Embryonic facial prominence (tissue), 1 donor: Measurements from ENCODE around the gene PRPSAP1.
"Not testable (repeated sequence)": the region's sequence is repeated elsewhere in the genome, so short reads cannot be mapped to it uniquely, and the experiment has no call there.

Experiments used
- DNase-seq: peaks from one replicate; pipeline ENCODE4 v3.0.0-alpha.2; 2016; ENCODE audit errors: extremely low spot score

PRPSAP1 gene

GRCh38 chr17:76360461-76360860, 6.7 kb upstream of the PRPSAP1 start:
- no peak for DNase-seq

DNA sequence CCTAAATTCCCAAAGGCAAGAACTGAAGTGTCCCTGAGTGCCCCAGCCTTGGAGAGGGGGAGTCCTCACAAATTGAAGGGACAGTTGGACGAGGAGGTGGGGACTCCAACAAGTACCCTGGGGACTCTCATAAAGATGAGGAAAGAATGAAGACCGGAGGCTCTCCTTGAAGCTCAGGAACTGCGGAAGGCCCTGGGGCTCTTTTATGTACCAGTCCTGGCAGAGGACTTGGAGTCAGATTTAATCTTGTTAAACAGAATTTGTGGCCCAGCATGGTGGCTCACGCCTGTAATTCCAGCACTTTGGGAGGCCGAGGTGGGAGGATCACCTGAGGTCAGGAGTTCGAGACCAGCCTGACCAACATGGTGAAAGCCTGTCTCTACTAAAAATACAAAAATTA, 6.1 kb upstream of the PRPSAP1 start:
- not testable (repeated sequence) for DNase-seq

DNA sequence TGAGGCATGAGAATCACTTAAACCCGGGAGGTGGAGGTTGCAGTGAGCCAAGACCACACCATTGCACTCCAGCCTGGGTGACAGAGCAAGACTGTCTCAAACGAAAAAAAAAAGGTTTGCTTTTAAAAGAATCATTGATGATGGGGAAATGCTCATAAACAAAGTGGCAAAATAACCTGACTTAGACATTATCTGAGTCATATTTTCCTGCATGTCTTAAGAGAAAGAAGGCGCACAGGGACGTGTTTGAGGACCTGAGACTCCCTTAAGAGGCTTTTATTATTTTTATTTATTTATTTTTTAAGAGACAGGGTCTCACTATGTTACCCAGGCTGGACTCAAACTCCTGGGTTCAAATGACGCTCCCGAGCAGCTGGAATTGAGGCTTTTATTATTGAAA, 5.7 kb upstream of the PRPSAP1 start:
- DNase-seq: no peak

DNA sequence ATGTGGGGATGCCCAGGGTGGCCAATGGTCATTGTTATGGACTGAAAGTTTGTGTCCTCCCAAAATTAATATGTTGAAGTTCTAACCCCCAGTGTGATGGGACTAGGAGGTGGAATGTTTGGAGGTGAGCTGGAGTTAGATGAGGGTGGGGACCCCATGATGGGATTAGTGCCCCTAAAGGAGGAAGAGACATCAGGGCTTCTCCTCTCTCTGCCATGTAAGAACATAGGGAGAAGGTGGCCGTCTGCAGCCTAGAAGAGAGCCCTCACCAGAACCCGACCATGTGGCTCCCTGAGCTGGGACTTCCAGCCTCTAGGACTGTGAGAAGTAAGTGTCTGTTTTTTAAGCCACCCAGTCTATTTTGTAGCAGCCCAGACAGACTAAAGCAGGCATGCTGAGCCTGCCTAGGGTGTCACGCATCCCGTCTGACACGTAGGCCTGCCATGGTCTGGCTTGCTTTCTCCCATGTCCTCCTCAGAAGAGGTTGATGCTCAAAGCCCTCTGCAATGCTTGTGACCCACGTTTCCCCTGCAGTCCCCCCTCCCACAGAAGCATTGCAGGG, 4.0 kb upstream of the PRPSAP1 start:
- DNase-seq: no peak

DNA sequence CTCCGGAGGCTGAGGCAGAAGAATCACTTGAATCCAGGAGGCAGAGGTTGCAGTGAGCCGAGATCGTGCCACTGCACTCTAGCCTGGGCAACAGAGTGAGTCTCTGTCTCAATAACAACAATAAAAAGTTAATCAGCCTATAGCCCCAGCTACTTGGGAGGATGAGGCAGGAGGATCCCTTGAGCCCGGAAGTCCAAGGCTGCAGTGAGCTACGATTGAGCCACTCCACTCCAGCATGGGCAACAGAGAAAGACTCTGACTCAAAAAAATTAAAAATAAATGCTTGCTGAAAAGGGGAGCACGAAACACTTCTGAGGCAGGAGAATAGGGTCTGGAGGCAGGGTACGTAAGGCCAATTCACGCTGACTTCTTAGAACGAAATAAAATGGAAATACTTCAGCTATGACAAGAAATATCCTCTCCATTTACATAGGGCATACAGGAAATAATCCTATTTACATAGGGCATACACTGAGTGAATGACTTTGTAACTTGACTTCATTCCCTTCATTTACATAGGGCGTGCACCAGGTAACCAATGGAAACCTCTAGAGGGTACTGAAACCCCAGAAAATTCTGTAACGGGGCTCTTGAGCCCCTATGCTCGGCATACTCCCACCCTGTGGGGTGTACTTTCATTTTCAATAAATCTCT, 3.2 kb upstream of the PRPSAP1 start:
- DNase-seq: no peak

GRCh38 chr17:76354747-76355310, 1.1 kb upstream of the PRPSAP1 start:
- DNase-seq: no peak

DNA sequence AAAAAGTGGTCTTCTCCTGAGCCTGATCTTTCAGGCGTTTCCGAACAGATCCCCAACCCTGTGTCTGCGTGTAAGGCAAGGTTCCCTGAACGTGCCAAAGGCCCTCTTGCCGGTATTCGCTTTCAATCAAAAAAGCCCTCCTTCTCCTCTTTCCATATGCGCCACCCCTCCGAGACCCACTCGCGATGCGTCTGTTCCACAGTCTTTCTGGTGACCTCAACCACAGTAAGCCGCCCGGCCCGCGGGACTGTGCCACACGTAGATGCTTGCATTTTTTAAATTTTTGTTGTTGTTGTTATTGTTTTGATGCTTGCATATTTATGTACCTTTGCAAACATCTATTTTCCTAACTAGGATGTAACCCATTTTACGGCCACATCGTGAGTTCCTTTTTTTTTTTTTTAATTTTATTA, 607 bp upstream of the PRPSAP1 start:
- no peak for DNase-seq

DNA sequence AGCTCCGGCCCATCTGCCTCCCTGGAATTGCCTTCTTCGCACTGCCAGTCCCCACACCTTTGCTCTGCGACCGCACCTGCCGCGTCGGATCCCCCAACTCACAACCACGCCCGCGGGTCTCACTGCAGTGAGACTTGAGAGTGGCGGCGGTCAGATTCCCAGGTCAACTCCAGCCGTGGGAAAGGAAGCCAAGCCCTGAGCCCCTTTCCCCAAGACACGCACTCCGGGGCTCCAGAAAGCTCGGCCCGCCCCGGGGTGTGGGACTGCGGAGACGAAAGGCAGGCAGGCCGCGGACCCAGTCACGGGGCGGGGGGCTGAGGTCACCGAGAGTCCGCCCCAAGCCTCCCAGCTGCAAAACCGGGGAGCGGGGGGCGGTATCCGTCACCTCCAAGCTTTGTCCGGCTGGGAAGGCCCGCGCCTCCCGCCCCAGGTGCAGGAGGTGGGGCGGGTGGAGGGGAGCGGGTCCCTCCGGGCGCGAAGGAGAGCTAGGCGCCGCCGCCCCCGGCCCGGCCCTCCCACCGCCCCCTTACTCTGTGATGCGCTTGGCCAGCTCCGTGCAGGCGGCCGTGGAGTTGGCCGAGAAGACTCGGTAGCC, 615 bp downstream of the PRPSAP1 start:
- no peak for DNase-seq

DNA sequence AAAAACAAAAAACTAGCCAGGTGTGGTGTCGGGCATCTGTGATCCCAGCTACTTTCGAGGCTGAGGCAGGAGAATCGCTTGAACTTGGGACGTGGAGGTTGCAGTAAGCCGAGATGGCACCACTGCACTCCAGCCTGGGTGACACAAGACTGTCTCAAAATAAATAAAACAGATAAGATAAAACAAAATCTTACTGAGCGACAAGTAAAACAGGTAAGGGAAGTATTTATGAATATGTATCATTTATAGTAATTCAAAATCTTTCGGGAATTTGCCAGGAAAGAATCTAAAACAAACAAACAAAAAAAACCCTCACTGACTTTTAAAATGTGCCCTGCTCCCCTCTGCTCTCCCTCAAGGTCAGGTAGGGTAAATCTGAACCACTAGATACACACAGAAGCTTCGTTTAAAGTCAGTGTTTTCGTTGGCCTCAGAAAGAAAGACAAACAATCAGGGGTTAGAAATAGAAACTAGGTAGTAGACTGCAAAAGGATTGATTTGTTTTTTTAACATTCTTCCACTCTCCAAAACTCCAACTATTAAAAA, 2.1 kb downstream of the PRPSAP1 start:
- no peak for DNase-seq

DNA sequence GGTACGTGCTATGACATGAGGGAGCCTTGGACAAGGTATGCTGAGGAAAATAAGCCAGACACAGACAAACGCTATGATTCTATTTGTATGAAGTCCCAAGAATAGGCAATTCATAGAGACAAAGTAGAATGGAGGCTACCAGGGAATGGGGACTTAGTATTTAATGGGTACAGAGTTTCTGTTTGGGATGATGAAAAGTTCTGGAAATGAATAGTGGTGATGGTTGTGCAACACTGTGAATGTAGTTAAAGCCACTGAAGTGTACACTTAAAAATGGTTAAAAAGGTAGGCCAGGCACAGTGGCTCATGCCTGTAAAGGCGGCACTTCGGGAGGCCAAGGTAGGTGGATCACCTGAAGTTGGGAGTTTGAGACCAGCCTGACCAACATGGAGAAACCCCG, 3.3 kb downstream of the PRPSAP1 start:
- no peak for DNase-seq

DNA sequence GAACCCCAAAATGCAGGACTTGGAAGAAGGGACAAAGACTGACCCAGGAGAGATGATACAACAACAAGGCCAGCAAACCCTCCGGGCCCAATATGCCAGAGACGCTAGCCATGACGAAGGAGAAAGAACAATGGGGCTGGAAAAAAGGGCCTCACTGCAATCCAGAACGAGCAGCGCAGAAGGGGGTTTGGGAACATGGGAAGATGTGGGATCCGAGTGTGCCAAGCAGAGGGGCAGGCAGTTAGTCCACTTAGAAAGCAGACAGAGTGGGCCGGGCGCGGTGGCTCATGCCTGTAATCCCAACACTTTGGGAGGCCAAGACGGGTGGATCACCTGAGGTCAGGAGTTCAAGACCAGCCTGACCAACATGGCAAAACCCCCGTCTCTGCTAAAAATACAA, 6.8 kb downstream of the PRPSAP1 start:
- DNase-seq: not testable (repeated sequence)

- DNase-seq: no peak
These were observed 8.2 kb downstream of the PRPSAP1 start for GRCh38 chr17:76345377-76345974.

- DNase-seq: no peak
These were observed 10.6 kb downstream of the PRPSAP1 start for GRCh38 chr17:76343106-76343505.

GRCh38 chr17:76341301-76341700, 12.4 kb downstream of the PRPSAP1 start:
- DNase-seq: no peak

GRCh38 chr17:76337413-76337777, 16.3 kb downstream of the PRPSAP1 start:
- no peak for DNase-seq

DNA sequence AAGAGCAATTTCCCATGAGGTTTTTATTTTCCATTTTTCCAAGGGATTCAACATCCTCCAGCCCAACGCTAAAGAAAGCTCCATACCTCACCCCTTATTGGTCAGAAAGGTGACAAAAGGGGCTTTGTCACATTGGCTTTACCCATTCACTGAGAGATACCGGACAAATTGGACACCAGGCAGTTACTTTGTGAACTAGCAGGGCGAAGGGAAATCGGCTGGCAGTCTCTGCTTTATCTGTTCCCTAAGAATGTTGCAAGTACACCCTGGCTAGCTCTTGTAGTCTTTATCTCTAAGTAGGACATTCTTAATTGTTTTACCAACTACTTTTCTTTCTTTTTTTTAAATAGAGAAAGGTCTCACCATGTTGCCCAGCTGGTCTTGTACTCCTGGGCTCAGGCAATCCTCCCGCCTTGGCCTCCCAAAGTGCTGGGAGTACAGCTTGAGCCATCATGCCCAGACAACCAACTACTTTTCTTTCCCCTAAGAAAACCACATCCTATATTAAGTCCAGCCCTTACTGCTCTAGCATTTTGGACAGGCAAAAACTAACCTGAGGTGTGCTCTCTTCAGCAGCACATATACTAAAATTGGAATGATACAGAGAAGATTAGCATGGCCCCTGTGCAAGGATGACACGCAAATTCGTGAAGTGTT, 16.8 kb downstream of the PRPSAP1 start:
- no peak for DNase-seq

DNA sequence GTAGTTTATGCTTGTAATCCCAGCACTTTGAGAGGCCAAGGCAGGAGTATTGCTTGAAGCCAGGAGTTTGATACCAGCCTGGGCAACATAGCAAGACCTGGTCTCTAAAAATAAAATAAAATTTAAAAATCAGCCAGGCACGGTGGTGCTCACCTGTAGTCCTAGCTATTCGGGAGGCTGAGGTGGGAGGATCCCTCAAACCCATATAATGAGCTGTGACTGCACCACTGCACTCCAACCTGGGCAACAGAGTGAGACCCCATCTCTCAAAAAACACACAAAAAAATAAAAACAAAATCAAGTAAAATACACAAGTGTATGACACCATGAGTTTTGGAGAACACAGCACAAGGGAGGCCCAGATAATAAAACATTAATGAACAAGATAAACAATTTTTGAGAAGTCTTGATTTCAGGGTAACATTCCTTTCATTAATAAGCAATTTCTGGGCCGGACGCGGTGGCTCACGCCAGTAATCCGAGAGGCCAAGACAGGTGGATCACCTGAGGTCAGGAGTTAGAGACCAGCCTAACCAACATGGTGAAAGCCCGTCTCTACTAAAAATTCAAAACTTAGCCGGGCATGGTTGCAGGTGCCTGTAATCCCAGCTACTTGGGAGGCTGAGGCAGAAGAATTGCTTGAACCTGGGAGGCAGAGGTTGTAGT, 17.9 kb downstream of the PRPSAP1 start:
- DNase-seq: no peak

DNA sequence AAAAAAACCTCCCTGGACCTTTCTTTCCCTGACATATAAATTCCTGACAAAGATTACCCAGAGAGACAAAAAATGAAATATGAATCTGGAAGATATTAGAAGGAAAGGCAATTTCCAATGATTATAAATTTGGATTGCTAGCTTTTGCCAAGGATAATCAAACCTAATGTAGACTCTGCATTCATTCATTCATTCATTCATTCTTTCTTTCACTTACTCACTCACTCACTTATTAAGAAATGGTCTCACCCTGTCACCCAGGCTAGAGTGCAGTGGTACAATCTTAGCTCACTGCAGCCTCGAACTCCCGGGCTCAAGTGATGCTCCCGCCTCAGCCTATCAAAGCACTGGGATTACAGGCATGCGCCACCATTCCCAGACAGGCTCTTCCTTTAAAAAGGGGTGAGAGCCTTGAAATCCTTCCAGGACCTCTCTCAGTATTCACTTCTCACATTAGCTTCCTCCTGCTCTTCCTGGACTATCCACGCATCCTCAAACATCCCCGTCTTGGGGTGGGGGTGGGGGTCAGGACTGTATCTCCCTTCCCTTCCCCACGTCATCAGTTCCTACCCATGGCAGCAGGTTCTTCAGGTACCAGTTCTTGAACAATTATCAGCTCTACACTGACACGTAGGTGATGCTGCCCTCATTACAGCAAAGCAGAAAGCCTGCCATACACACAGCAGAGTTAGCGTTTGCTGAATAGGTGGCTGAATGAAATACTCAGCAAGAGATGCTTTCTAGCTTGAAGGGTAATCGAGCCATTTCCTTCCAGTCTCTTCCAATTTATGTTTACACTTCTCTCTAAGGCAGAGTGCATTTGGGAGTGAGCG, 19.8 kb downstream of the PRPSAP1 start:
- no peak for DNase-seq

GRCh38 chr17:76331083-76331482, 22.6 kb downstream of the PRPSAP1 start:
- no peak for DNase-seq

DNA sequence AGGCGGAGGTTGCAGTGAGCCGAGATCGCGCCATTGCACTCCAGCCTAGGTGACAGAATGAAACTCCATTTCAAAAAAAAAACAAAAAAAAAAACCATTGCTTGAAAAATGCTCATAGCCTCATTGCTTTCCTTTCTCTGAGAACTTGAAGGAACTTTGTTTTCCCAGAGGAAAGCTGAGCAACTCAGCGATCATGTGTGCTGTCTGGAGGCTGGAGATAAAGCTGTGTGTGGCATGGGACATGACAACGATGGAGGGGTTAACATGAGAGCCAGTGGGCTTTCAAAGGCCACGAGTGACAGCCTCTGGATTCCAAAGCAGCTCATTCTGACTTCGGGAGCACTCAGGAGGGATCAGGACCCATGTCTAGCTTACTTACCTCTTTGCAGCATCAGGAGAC, 24.1 kb downstream of the PRPSAP1 start:
- no peak for DNase-seq

- no peak for DNase-seq
These were observed 26.0 kb downstream of the PRPSAP1 start for GRCh38 chr17:76327696-76328095.
